A673 (cell line): Measurements from ENCODE around the gene CCDC185. TPM values are rescaled to one million over a fixed set of nuclear protein-coding genes. Genes with fewer than 3 reads are reported as not detected.

Experiments used
- BruUV-seq: library from RNA; stranded (reverse); fragments of 400-500 nt; replicated peaks from 2 replicates; lab custom pipeline; 2021; lab: Mats Ljungman, UMichigan
- CTCF ChIA-PET: fragments of 300-600 bp; sonication (Branson Sonifier 250); formaldehyde crosslinking; loops from one replicate; lab custom pipeline; 2022; ENCODE audit warnings: antibody characterized with exemption; lab: Charles Lee
- POLR2A ChIA-PET: fragments of 300-600 bp; sonication (Branson Sonifier 250); formaldehyde crosslinking; loops from one replicate; lab custom pipeline; 2022; ENCODE audit warnings: antibody characterized with exemption; ENCODE audit not compliant: low non-redundant PET; lab: Charles Lee
- DNase-seq: peaks from one replicate; pipeline ENCODE4 v3.0.0-alpha.2; 2015; ENCODE audit warnings: low spot score
- H3K27ac ChIP-seq: fragments of 200-600 bp; sonication (generic); 2 replicates; pipeline ENCODE4 v1.5.1; 2016; ENCODE audit warnings: mixed run types, low read depth, mild to moderate bottlenecking, mixed read lengths, antibody characterized with exemption, low read length; ENCODE audit not compliant: poor library complexity, severe bottlenecking
- H3K27me3 ChIP-seq: fragments of 200-600 bp; sonication (generic); replicated peaks from 2 replicates; pipeline ENCODE4 v1.6.1; 2017; ENCODE audit warnings: mixed run types, low read depth, mild to moderate bottlenecking, mixed read lengths, antibody characterized with exemption, low read length; ENCODE audit not compliant: insufficient read depth, poor library complexity
- H3K36me3 ChIP-seq: fragments of 200-600 bp; sonication (generic); 2 replicates; pipeline ENCODE4 v1.6.1; 2016; ENCODE audit warnings: mixed run types, mild to moderate bottlenecking, mixed read lengths, antibody characterized with exemption, low read length; ENCODE audit not compliant: insufficient read depth, poor library complexity, severe bottlenecking
- H3K4me1 ChIP-seq: fragments of 200-600 bp; sonication (generic); 2 replicates; pipeline ENCODE4 v1.6.1; 2017; ENCODE audit warnings: mixed run types, mild to moderate bottlenecking, mixed read lengths, antibody characterized with exemption, low read length; ENCODE audit not compliant: insufficient read depth, poor library complexity, severe bottlenecking
- H3K4me3 ChIP-seq: fragments of 200-600 bp; sonication (generic); 2 replicates; pipeline ENCODE4 v1.5.1; 2016; ENCODE audit warnings: low read depth, mixed run types, mild to moderate bottlenecking, mixed read lengths, low read length; ENCODE audit not compliant: poor library complexity, severe bottlenecking
- H3K9me3 ChIP-seq: fragments of 200-600 bp; sonication (generic); 2 replicates; pipeline ENCODE4 v1.6.1; 2016; ENCODE audit warnings: mixed run types, low read depth, mild to moderate bottlenecking, mixed read lengths, antibody characterized with exemption, low read length; ENCODE audit not compliant: poor library complexity, severe bottlenecking
- CTCF ChIP-seq: fragments of 300-800, 200-600 bp; sonication (generic); conservative IDR thresholded peaks from 2 replicates; pipeline ENCODE4 v1.5.1; 2017; ENCODE audit warnings: low read depth, mild to moderate bottlenecking, antibody characterized with exemption, low read length, moderate library complexity, mixed read lengths
- EZH2 ChIP-seq: fragments of 200-600 bp; sonication (generic); IDR thresholded peaks from 2 replicates; pipeline ENCODE4 v1.6.1; 2017; ENCODE audit warnings: borderline replicate concordance, low read depth, mild to moderate bottlenecking, mixed read lengths, antibody characterized with exemption, low read length; ENCODE audit not compliant: poor library complexity, severe bottlenecking
- intact Hi-C: fragments of 100-400 bp; cut with micrococcal nuclease; formaldehyde crosslinking; loops from one replicate; pipeline ENCODE4 v1.10.0; 2022; ENCODE audit not compliant: unreplicated experiment
- total RNA-seq: library from RNA; stranded (reverse); gene quantifications from 2 replicates; pipeline ENCODE4 v1.2.3, GENCODE V29; 2021

The CCDC185 gene
- total RNA-seq, 1 experiment from 2014 or later, result not detected

DNA sequence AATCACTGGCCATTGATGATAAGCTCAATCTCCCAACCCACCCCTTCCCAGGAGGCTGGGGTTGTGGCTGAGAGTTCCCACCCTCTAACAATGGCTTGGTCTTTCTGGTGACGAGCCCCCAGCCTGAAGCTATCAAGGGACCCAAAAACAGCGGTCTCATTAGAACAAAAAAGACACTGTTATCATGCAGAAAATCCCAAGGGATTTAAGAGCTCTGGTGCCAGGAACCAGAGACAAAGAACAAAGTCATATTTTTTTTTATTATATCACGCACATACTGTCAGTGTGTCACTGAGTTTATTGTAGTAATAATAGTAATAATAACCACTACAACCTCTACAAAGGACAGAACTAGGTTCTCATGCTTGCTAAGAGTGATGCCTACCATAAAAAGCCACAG, 43.9 kb downstream of the CCDC185 start:
- ChIA-PET CTCF (no interaction called here), POLR2A (no interaction called here)
- Histone ChIP-seq H3K9me3 (no peaks in the 10 kb centered on the region), H3K4me3 (no peak overlapping the region), H3K27ac (no peak overlapping the region), H3K27me3 (peaks cover 8% of the 10 kb centered on the region), H3K4me1 (no peaks in the 10 kb centered on the region), H3K36me3 (no peaks in the 10 kb centered on the region)
- no peak for TF ChIP-seq CTCF
- TF ChIP-seq EZH2, result no peak
- BruUV-seq, result no TSS peak
- intact Hi-C loops, result no loop called here
- DNase-seq, result no peak

DNA sequence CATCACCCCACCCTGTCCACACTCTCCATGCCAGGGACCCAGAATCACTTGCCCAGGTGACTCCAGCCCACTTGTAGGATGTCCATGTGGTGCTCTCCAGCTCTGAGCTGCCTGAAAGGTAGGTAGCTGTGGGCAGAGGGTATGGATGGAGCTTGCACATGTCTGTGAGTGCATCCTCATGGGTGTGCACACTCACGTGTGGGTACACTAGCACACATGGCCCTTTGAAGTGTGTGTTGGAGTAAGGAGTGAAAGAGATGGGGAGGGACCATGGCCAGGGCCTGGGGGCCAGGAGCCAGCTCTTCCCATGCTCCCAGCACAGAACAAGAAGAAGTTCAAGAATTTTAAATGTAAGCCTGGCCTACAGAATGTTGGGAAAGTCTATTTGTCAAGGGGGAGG, 50.2 kb downstream of the CCDC185 start:
- no peak overlapping the region for H3K4me3 ChIP-seq
- no peaks in the 10 kb centered on the region for H3K36me3 ChIP-seq
- H3K9me3 ChIP-seq, result no peaks in the 10 kb centered on the region
- DNase-seq, result no peak
- peaks cover 4% of the 10 kb centered on the region for H3K27me3 ChIP-seq
- POLR2A ChIA-PET, result no interaction called here
- no peak for TF ChIP-seq CTCF
- no peak for TF ChIP-seq EZH2
- intact Hi-C loops, result no loop called here
- CTCF ChIA-PET, result no interaction called here
- no TSS peak for BruUV-seq
- H3K4me1 ChIP-seq, result no peaks in the 10 kb centered on the region
- H3K27ac ChIP-seq, result no peak overlapping the region

DNA sequence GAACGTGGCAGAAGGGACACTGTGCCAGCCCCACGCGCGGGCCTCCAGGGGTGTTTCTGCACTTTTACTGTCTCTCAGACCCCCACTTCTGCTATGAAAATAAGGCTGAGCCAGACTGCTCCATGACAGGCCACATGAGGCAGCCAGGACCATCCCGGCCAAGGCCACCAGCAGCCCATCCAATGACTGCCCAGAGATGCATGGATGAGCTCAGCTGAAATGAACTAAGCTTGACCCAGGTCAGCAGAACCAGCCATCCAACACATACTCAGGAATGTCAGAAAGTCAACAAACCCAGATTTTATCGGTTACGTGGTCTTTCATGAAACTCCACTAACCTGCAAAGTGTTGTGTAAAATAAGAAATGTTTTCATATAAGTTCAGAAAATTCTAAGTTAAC, 51.2 kb downstream of the CCDC185 start:
- no TSS peak for BruUV-seq
- Histone ChIP-seq H3K9me3 (no peaks in the 10 kb centered on the region), H3K27me3 (peaks cover 4% of the 10 kb centered on the region), H3K27ac (no peak overlapping the region), H3K4me3 (no peak overlapping the region), H3K36me3 (no peaks in the 10 kb centered on the region), H3K4me1 (no peaks in the 10 kb centered on the region)
- ChIA-PET CTCF (no interaction called here), POLR2A (no interaction called here)
- no peak for TF ChIP-seq CTCF
- TF ChIP-seq EZH2, result no peak
- no peak for DNase-seq
- intact Hi-C loops, result no loop called here

Other genes with a start within 250 kb of the CCDC185 start
- not detected in 2 replicates for gene SUSD4, start 29.2 kb upstream of the CCDC185 start, total RNA-seq